Subcutaneous abdominal adipose tissue (tissue), 5 donors: Measurements from ENCODE around the gene RRP36.
A peak's percentile ranks its signal among the peaks of the same experiment; 100 is the strongest.

Experiments
- H3K27ac ChIP-seq: one replicate; pipeline ENCODE4 v1.7.0; 2013; ENCODE audit warnings: low read depth, mild to moderate bottlenecking, inconsistent platforms, low read length, moderate library complexity
- H3K27me3 ChIP-seq, 5 donors: one replicate each; pipeline ENCODE4 v1.7.0; 2013; ENCODE audit warnings: low read length in 5 of 5, inconsistent platforms in 1 of 5; ENCODE audit not compliant: control insufficient read depth in 5 of 5, insufficient read depth in 4 of 5
- H3K36me3 ChIP-seq, 5 donors: one replicate each; pipeline ENCODE4 v1.7.0; 2013; ENCODE audit warnings: low read length in 5 of 5; ENCODE audit not compliant: control insufficient read depth in 5 of 5, insufficient read depth in 5 of 5
- H3K4me1 ChIP-seq, 5 donors: one replicate each; pipeline ENCODE4 v1.7.0; 2013; ENCODE audit warnings: low read length in 5 of 5, mild to moderate bottlenecking in 3 of 5, moderate library complexity in 1 of 5; ENCODE audit not compliant: control insufficient read depth in 5 of 5, insufficient read depth in 5 of 5
- H3K4me3 ChIP-seq, 5 donors: one replicate each; pipeline ENCODE4 v1.7.0; 2013; ENCODE audit warnings: low read length in 5 of 5, low read depth in 1 of 5
- H3K9ac ChIP-seq, 5 donors: one replicate each; pipeline ENCODE4 v1.7.0; 2013; ENCODE audit warnings: low read length in 5 of 5, mild to moderate bottlenecking in 4 of 5, moderate library complexity in 3 of 5
- H3K9me3 ChIP-seq, 5 donors: one replicate each; pipeline ENCODE4 v1.7.0; 2013; ENCODE audit warnings: low read length in 5 of 5; ENCODE audit not compliant: control insufficient read depth in 5 of 5
- donor health status: healthy.
- donor health status: healthy.
- donor health status: healthy.
- donor health status: healthy.
- donor health status: healthy.

Gene RRP36

GRCh38 chr6:43021270-43022047 is at the start of gene RRP36:
RRP36 (plus strand) TSS chr6:43021623; CDS start chr6:43021655, 32 bp downstream.
- H3K27ac ChIP-seq = peak within 1 kb of the TSS; percentile 80
- H3K27me3 ChIP-seq = no peaks in the 10 kb centered on the region
- H3K4me1 ChIP-seq = peaks cover 6 to 33% (median 27%) of the 10 kb centered on the region in 5 donors
- peaks cover 13 to 58% (median 49%) of the 10 kb centered on the region in 5 donors for H3K36me3 ChIP-seq
- H3K9me3 ChIP-seq = no peaks in the 10 kb centered on the region
- peak within 1 kb of the TSS in 4 of 5 donors; percentile 71 to 92 (median 88) for H3K9ac ChIP-seq
- H3K4me3 ChIP-seq = peak within 1 kb of the TSS; percentile 96 to 100 (median 99)

GRCh38 chr6:42971746-42972327 is 49.6 kb upstream of the RRP36 start:
- Histone ChIP-seq H3K4me3 (no peak overlapping the region), H3K9ac (peak overlapping the region in 1 of 5 donors; percentile 45), H3K36me3 (peaks cover 0 to 55% (median 25%) of the 10 kb centered on the region in 5 donors)

DNA sequence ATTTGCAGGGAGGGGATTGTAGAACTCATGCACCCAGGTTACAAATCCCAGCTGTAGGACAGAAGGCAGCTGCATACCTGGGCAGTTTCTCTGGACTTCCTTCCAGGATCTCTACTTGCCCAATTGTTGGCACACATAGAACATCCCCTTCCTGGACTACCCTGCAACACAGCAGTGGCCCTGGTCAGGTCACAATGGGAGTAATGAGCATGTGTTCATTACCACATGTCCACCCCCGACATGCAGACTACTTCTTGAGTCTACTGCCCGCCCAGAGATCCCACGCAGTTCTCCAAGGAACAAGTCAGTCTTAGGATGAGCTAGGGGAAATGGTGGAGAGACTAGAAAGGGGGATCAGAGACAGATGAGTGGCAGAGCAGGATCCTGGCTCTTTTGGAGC is 47.5 kb upstream of the RRP36 start:
- Histone ChIP-seq H3K4me1 (peaks cover 0 to 17% (median 14%) of the 10 kb centered on the region in 5 donors), H3K9ac (no peak overlapping the region), H3K27me3 (no peaks in the 10 kb centered on the region), H3K9me3 (no peaks in the 10 kb centered on the region), H3K4me3 (no peak overlapping the region), H3K36me3 (peaks cover 0 to 37% (median 13%) of the 10 kb centered on the region in 5 donors), H3K27ac (no peak overlapping the region)

More at GRCh38 chr6:42971746-42972327, 49.6 kb upstream of the RRP36 start:
- no peaks in the 10 kb centered on the region for H3K9me3 ChIP-seq
- H3K27ac ChIP-seq = no peak overlapping the region
- no peaks in the 10 kb centered on the region for H3K27me3 ChIP-seq
- H3K4me1 ChIP-seq = peaks cover 0 to 2% (median under 1%) of the 10 kb centered on the region in 5 donors

DNA sequence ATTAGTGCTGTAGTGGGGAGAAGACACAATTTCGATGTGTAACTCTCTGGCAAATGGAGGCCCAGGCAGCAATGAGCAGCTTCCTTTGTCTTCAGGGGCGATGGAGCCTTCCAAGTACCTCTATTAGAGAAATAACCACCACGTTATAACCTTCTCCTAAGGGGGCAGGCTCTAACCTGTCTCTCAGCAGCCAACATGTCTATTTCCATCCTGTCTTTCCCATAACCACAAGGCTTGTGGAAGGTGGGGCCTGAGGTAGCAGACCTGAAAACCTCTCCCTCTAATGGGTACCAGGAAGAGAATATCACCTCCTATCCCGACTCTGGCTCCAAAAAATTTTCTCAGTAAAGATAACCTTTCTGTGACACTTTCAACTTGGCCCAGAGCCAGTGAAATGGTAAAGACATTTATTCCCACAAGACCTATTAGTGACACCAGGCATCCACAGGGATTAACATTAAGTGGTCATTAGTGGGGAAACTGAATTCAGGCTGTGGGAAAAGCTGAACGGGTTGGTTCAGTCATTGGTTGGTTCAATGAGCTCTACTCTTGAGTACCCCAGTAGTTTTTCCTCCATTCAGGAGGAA is 46.4 kb upstream of the RRP36 start:
- Histone ChIP-seq H3K4me1 (peaks cover 2 to 26% (median 22%) of the 10 kb centered on the region in 5 donors), H3K9ac (no peak overlapping the region), H3K27me3 (no peaks in the 10 kb centered on the region), H3K27ac (no peak overlapping the region), H3K9me3 (no peaks in the 10 kb centered on the region), H3K4me3 (no peak overlapping the region), H3K36me3 (peaks cover 0 to 26% (median 7%) of the 10 kb centered on the region in 5 donors)

DNA sequence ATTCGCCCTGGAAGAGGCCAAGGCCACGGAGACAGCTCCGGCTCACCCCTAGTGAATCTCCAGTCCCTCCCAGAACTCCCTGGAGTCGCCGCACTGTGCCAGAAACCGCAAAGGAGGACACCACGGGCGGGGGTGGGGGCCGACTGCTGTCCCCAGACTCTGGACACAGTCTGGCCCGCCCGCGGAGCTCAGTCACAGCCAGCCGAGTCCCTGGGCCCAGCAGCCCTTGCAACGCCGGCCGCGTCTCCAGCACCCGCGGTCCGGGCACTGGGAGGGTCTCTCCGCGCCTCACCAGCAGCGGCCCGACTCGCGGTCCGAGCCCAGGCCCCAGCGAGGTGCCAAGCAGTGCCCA is 43.0 kb upstream of the RRP36 start:
- Histone ChIP-seq H3K27me3 (no peaks in the 10 kb centered on the region), H3K36me3 (peaks cover 0 to 11% (median 4%) of the 10 kb centered on the region in 5 donors), H3K4me1 (peaks cover 2 to 27% (median 22%) of the 10 kb centered on the region in 5 donors), H3K27ac (peak overlapping the region; percentile 71), H3K4me3 (peak overlapping the region; percentile 70 to 97 (median 83)), H3K9ac (peak overlapping the region; percentile 48 to 96 (median 88)), H3K9me3 (no peaks in the 10 kb centered on the region)

DNA sequence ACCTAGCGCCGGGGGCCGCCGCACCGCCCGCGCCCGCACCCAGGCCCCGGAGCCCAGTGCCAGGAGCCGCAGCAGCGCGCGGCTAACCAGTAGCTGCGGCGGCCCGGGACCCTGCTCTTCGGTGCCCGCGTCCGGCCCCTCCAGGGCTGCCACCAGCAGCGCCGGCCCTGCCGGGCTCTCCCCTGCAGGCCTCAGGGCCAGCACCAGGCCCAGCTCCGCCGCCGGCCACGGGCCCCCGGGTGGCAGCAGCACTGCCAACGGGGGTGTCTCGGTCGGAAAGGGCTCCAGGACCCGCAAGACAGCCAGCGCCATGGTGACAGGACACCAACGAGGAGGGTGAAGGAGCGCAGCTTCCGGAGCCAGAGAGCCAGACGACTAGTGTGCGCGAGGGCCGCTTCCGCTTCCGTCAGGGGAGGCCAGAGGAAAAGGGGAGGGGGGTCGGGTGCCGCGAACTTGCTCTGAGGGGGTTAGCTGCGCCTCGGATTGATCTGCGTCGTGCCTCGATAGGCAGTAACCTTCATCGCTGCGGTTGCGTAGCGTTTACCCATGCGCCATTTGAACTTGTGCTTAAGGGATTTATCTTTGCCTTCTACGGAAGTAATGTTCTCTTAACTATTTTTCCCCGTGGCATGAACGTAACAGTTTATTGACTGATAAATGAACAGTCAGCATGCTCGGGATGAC is 42.4 kb upstream of the RRP36 start, which contains the start of gene PEX6:
PEX6 (minus strand) TSS at position 343 of the 684 bp plus-strand sequence; CDS start at position 312, 31 bp downstream.
- H3K9me3 ChIP-seq = no peaks in the 10 kb centered on the region
- peaks cover 7 to 32% (median 27%) of the 10 kb centered on the region in 5 donors for H3K4me1 ChIP-seq
- peak within 1 kb of the TSS; percentile 48 to 96 (median 88) for H3K9ac ChIP-seq
- H3K27ac ChIP-seq = peak within 1 kb of the TSS; percentile 71
- H3K27me3 ChIP-seq = no peaks in the 10 kb centered on the region
- H3K4me3 ChIP-seq = peak within 1 kb of the TSS; percentile 82 to 97 (median 86)
- peaks cover 0 to 6% (median 3%) of the 10 kb centered on the region in 5 donors for H3K36me3 ChIP-seq

DNA sequence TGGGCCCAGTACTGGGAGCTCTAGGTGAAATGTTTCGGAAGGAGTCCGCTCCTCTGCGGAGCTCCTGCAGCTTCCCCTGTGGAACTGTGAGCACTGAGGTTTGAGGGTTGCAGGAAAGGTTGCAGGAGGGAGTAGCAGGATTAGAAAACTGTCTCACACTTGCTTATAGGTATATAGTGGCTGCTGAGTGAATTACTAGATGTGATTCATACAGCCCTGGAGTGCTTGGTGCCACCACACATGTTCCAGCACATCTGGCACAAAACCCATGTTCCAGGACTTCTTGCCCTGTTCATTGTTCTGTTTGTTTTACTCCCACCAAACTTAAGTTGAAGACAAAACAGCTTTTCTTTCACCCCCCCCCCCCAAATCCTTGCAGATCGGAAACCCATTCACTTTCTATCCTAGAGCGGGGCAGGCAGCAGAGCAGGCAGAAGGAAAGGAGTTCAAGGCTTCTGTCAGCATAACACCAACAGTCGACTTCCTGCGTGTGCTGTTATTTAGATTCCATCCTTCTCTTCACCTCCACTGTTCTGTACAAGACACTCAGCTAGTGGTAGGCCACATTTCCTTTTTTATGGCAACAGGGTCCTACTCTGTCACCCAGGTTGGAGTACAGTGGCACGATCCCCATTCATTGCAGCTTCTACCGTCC is 41.8 kb upstream of the RRP36 start:
- Histone ChIP-seq H3K9ac (peak overlapping the region; percentile 2 to 96 (median 88)), H3K4me3 (peak overlapping the region; percentile 82 to 97 (median 86)), H3K27ac (peak overlapping the region; percentile 71), H3K4me1 (peaks cover 8 to 34% (median 27%) of the 10 kb centered on the region in 5 donors), H3K9me3 (no peaks in the 10 kb centered on the region), H3K36me3 (peaks cover 0 to 4% (median 2%) of the 10 kb centered on the region in 5 donors), H3K27me3 (no peaks in the 10 kb centered on the region)

GRCh38 chr6:42981836-42982235 is 39.6 kb upstream of the RRP36 start:
- Histone ChIP-seq H3K36me3 (no peaks in the 10 kb centered on the region), H3K27ac (no peak overlapping the region), H3K27me3 (no peaks in the 10 kb centered on the region), H3K9me3 (no peaks in the 10 kb centered on the region), H3K4me3 (no peak overlapping the region), H3K4me1 (peaks cover 15 to 52% (median 45%) of the 10 kb centered on the region in 5 donors), H3K9ac (no peak overlapping the region)
